NCI-H1092 (cell line): Measurements from ENCODE around the gene INPP5A.
"Not testable (repeated sequence)": the region's sequence is repeated elsewhere in the genome, so short reads cannot be mapped to it uniquely, and the experiment has no call there.

Experiments used
- DNase-seq: peaks from one replicate; lab custom pipeline; 2025; lab: John Stamatoyannopoulos, UW

INPP5A gene

GRCh38 chr10:132537684-132538001 is at the start of gene INPP5A:
TSS of gene INPP5A (plus strand) at chr10:132537787. CDS start at chr10:132538097, 310 bp downstream.
- DNase-seq, result no peak

GRCh38 chr10:132488231-132488821 is 49.3 kb upstream of the INPP5A start:
- no peak for DNase-seq

GRCh38 chr10:132489053-132489703 is 48.4 kb upstream of the INPP5A start:
- no peak for DNase-seq

GRCh38 chr10:132489704-132490534 is 47.7 kb upstream of the INPP5A start:
- DNase-seq, result no peak

GRCh38 chr10:132491534-132491933 is 46.1 kb upstream of the INPP5A start:
- not testable (repeated sequence) for DNase-seq

- no peak for DNase-seq
These were observed 45.1 kb upstream of the INPP5A start for GRCh38 chr10:132492323-132493025.

- DNase-seq, result no peak
These were observed 44.3 kb upstream of the INPP5A start for GRCh38 chr10:132493246-132493755.

- no peak for DNase-seq
These were observed 43.8 kb upstream of the INPP5A start for GRCh38 chr10:132493756-132494290.

GRCh38 chr10:132494866-132495630 is 42.5 kb upstream of the INPP5A start:
- DNase-seq, result no peak

GRCh38 chr10:132496360-132497062 is 41.1 kb upstream of the INPP5A start:
- no peak for DNase-seq

- no peak for DNase-seq
These were observed 40.4 kb upstream of the INPP5A start for GRCh38 chr10:132497063-132497680.

GRCh38 chr10:132497861-132498561 is 39.6 kb upstream of the INPP5A start:
- DNase-seq, result no peak

GRCh38 chr10:132498562-132499366 is 38.8 kb upstream of the INPP5A start:
- no peak for DNase-seq

- DNase-seq, result no peak
These were observed 38.3 kb upstream of the INPP5A start for GRCh38 chr10:132499367-132499685.

- DNase-seq, result no peak
These were observed 36.7 kb upstream of the INPP5A start for GRCh38 chr10:132500781-132501415.

- DNase-seq, result no peak
These were observed 34.9 kb upstream of the INPP5A start for GRCh38 chr10:132502544-132503300.

GRCh38 chr10:132503581-132504421 is 33.8 kb upstream of the INPP5A start:
- no peak for DNase-seq
